Measurements from ENCODE around the gene CIB4. TPM values are rescaled to one million over a fixed set of nuclear protein-coding genes. Genes with fewer than 3 reads are reported as not detected.

The CIB4 gene
- total RNA-seq, 1 experiment from 2014 or later: not detected

DNA sequence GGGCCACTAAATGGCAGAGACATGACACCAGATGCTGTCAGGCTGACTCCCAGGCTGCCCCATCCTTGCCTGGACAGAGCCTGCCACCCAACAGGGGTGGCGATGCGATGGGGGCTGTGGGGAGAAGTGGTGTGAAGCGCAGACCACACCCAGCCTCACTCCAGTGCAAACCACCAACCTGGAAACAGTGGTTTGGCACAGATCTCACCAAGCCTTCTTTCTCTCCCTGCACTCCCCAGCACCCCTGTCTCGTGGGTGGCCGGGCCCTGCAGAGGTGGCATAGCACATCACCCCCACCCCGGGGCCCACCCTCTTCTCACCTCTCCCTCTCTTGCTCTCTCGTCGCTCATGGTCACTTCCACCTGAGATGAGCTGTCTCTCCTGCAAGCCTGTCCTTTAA is 32.6 kb downstream of the CIB4 start:
- Histone ChIP-seq H3K9me3 (no peaks in the 10 kb centered on the region), H3K4me3 (ENCODE audit: low read depth, low read length) (no peak overlapping the region), H3K27me3 (replicated peaks; ENCODE audit: control insufficient read depth, insufficient read depth, low read length) (no peaks in the 10 kb centered on the region), H3K36me3 (ENCODE audit: control insufficient read depth, insufficient read depth, low read length) (no peaks in the 10 kb centered on the region), H3K4me1 (peaks cover 22% of the 10 kb centered on the region)
- ChIA-PET CTCF (interaction anchor here (0.6 to 0.7 kb wide), 2 partner anchors 15 to 146 kb away, joined by 4 to 6 read pairs; no protein-coding TSS in a partner anchor), POLR2A (no interaction called here)
- Mint-ChIP-seq H3K4me1 (ENCODE audit: low read depth, unreplicated experiment) (peaks cover 35% of the 10 kb centered on the region), H3K4me3 (ENCODE audit: unreplicated experiment) (no peak overlapping the region), H3K9me3 (ENCODE audit: unreplicated experiment) (no peaks in the 10 kb centered on the region), H3K27ac (ENCODE audit: unreplicated experiment) (peak overlapping the region; percentile 1), H3K36me3 (ENCODE audit: insufficient read depth, unreplicated experiment) (no peaks in the 10 kb centered on the region), H3K27me3 (ENCODE audit: insufficient read depth, unreplicated experiment) (no peaks in the 10 kb centered on the region)
- TF ChIP-seq, protein P1, sequence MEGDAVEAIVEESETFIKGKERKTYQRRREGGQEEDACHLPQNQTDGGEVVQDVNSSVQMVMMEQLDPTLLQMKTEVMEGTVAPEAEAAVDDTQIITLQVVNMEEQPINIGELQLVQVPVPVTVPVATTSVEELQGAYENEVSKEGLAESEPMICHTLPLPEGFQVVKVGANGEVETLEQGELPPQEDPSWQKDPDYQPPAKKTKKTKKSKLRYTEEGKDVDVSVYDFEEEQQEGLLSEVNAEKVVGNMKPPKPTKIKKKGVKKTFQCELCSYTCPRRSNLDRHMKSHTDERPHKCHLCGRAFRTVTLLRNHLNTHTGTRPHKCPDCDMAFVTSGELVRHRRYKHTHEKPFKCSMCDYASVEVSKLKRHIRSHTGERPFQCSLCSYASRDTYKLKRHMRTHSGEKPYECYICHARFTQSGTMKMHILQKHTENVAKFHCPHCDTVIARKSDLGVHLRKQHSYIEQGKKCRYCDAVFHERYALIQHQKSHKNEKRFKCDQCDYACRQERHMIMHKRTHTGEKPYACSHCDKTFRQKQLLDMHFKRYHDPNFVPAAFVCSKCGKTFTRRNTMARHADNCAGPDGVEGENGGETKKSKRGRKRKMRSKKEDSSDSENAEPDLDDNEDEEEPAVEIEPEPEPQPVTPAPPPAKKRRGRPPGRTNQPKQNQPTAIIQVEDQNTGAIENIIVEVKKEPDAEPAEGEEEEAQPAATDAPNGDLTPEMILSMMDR (IDR thresholded peaks at IDR 0.05; ENCODE audit: insufficient read depth in 1 of 2, low read depth in 1 of 2, low read length in 1 of 2, severe bottlenecking in 1 of 2, unreplicated experiment in 1 of 2): no peak
- no TSS peak for BruUV-seq (replicated peaks)
- no peak for DNase-seq
- intact Hi-C loops (cut with micrococcal nuclease; ENCODE audit: unreplicated experiment): loop anchor here (5.0 kb wide), 2 partner anchors 34 to 79 kb away; partner anchors contain the start of gene CIB4

DNA sequence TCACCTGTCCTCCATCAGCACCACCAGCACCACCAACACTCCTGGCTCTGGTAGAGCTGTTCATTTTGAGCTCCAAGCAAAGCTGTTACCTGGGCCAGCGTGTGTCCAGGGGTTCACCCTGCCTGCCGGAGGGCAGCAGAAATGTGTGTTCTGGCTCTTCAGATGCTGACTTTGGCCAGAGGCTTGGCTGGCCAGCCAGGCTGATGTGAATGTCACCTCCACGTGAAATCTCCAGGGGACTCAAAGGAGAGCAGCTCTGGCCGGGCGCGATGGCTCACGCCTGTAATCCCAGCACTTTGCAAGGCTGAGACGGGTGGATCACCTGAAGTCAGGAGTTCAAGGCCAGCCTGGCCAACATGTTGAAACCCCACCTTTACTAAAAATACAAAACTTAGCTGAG is 33.5 kb downstream of the CIB4 start:
- Histone ChIP-seq H3K4me3 (ENCODE audit: low read depth, low read length) (no peak overlapping the region), H3K4me1 (peaks cover 22% of the 10 kb centered on the region), H3K27me3 (replicated peaks; ENCODE audit: control insufficient read depth, insufficient read depth, low read length) (no peaks in the 10 kb centered on the region), H3K9me3 (no peaks in the 10 kb centered on the region), H3K36me3 (ENCODE audit: control insufficient read depth, insufficient read depth, low read length) (no peaks in the 10 kb centered on the region)
- Mint-ChIP-seq H3K9me3 (ENCODE audit: unreplicated experiment) (no peaks in the 10 kb centered on the region), H3K4me3 (ENCODE audit: unreplicated experiment) (no peak overlapping the region), H3K27me3 (ENCODE audit: insufficient read depth, unreplicated experiment) (no peaks in the 10 kb centered on the region), H3K36me3 (ENCODE audit: insufficient read depth, unreplicated experiment) (no peaks in the 10 kb centered on the region), H3K4me1 (ENCODE audit: low read depth, unreplicated experiment) (peaks cover 35% of the 10 kb centered on the region), H3K27ac (ENCODE audit: unreplicated experiment) (peak overlapping the region; percentile 76)
- BruUV-seq (replicated peaks): no TSS peak
- CTCF ChIA-PET: interaction anchor here (0.9 to 3.4 kb wide), 3 partner anchors 30 to 137 kb away, joined by 3 to 35 read pairs (median 3); no protein-coding TSS in a partner anchor
- TF ChIP-seq, protein P1 (IDR thresholded peaks at IDR 0.05; ENCODE audit: insufficient read depth in 1 of 2, low read depth in 1 of 2, low read length in 1 of 2, severe bottlenecking in 1 of 2, unreplicated experiment in 1 of 2): no peak
- DNase-seq: no peak
- POLR2A ChIA-PET: no interaction called here
- intact Hi-C loops (cut with micrococcal nuclease; ENCODE audit: unreplicated experiment): loop anchor here (2.0 to 5.0 kb wide), 3 partner anchors 23 to 80 kb away; partner anchors contain the start of gene CIB4

DNA sequence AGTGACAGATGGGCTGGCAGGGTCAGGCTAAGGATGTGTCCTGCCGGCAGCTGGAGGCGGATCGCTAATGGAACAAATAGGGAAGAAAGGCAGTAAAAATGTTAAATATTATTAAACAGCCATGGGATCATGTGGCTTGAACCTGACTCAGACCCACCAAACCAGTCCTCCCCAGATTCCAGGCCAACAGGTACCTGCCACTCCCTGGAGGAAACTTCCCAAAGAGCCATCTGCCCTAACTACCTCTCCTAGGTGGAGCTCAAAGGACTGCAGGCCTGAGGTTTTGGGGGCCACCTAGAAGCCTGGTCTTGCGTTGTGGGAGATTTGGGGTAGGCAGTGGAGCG is 34.3 kb downstream of the CIB4 start:
- BruUV-seq (replicated peaks): no TSS peak
- intact Hi-C loops (cut with micrococcal nuclease; ENCODE audit: unreplicated experiment): loop anchor here (2.0 to 5.0 kb wide), 3 partner anchors 24 to 80 kb away; partner anchors contain the start of gene CIB4
- ChIA-PET POLR2A (no interaction called here), CTCF (interaction anchor here (0.9 to 3.4 kb wide), 5 partner anchors 10 to 145 kb away, joined by 3 to 35 read pairs (median 3); no protein-coding TSS in a partner anchor)
- Mint-ChIP-seq H3K36me3 (ENCODE audit: insufficient read depth, unreplicated experiment) (no peaks in the 10 kb centered on the region), H3K4me1 (ENCODE audit: low read depth, unreplicated experiment) (peaks cover 35% of the 10 kb centered on the region), H3K9me3 (ENCODE audit: unreplicated experiment) (no peaks in the 10 kb centered on the region), H3K27me3 (ENCODE audit: insufficient read depth, unreplicated experiment) (peaks cover 2% of the 10 kb centered on the region), H3K27ac (ENCODE audit: unreplicated experiment) (peak overlapping the region; percentile 76), H3K4me3 (ENCODE audit: unreplicated experiment) (peak overlapping the region; percentile 3)
- TF ChIP-seq, protein P1 (IDR thresholded peaks at IDR 0.05; ENCODE audit: insufficient read depth in 1 of 2, low read depth in 1 of 2, low read length in 1 of 2, severe bottlenecking in 1 of 2, unreplicated experiment in 1 of 2): no peak
- H3K36me3 ChIP-seq (ENCODE audit: control insufficient read depth, insufficient read depth, low read length): no peaks in the 10 kb centered on the region
- H3K27me3 ChIP-seq (replicated peaks; ENCODE audit: control insufficient read depth, insufficient read depth, low read length): no peaks in the 10 kb centered on the region
- H3K4me3 ChIP-seq (ENCODE audit: low read depth, low read length): no peak overlapping the region
- peak; percentile 86 to 89 for DNase-seq
- H3K4me1 ChIP-seq: peaks cover 22% of the 10 kb centered on the region
- no peaks in the 10 kb centered on the region for H3K9me3 ChIP-seq

All from Caco-2 (cell line).